Measurements from ENCODE around the gene MCF2L. TPM values are rescaled to one million over a fixed set of nuclear protein-coding genes. Genes with fewer than 3 reads are reported as not detected.

Gene MCF2L
- total and polyA plus RNA-seq, 2 experiments from 2014 or later, result 27.6 to 38.6 TPM

DNA sequence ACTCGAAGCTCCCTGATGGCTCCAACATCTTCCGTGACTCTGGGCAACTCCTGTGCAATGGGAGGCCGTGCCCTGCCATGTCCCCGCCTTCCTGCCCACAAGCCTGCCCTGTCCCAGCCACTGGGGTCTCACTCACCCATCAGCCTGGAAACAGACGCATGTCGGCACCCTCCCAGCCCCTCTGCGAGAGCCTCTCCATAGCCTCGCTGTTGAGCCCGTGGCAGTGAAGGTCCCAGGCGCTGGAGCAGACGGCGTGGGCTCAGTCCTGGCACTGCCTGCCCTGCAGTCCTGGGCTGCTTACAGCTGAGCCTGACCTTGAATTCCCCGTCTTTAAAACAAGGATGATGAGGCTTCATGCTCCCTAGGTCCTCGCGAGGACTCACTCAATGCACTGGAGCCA lies 37.0 kb downstream of the MCF2L start:
- H3K4me1 ChIP-seq (ENCODE audit: low read depth), result peaks cover 9% of the 10 kb centered on the region
- no peak overlapping the region for H3K4me3 ChIP-seq
- H3K9me3 ChIP-seq (ENCODE audit: low read depth), result no peaks in the 10 kb centered on the region
- no peak for TF ChIP-seq CTCF (IDR thresholded peaks at IDR 0.05; ENCODE audit: low read depth, low read length)
- H3K36me3 ChIP-seq, result no peaks in the 10 kb centered on the region
- no peaks in the 10 kb centered on the region for H3K27me3 ChIP-seq
- H3K27ac ChIP-seq, result no peak overlapping the region
- DNase-seq (ENCODE audit: low read depth in 1 of 2, low spot score in 1 of 2), result no peak

DNA sequence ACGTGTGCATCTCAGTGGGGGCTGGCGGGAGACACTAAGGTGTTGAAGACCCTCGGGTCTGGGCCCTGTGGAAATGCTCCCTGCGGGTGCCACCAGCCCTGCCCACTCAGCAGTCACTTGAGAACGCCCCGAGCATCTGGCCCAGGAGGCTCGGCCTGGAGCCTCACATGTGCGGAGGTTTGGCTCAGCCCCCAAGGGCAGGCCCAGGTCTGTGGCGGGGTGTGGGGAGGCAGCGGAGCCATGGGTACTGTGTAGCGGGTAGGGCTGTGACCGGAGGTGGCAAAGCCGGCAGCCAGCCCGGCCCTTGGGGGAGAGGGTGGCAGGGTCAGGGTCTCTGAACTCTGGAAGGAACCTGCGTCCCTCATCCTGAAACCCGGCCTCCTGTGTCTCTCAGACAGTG lies 37.6 kb downstream of the MCF2L start:
- Histone ChIP-seq H3K4me3 (no peak overlapping the region), H3K36me3 (no peaks in the 10 kb centered on the region), H3K27ac (no peak overlapping the region), H3K9me3 (ENCODE audit: low read depth) (no peaks in the 10 kb centered on the region), H3K4me1 (ENCODE audit: low read depth) (peaks cover 6% of the 10 kb centered on the region), H3K27me3 (no peaks in the 10 kb centered on the region)
- no peak for TF ChIP-seq CTCF (IDR thresholded peaks at IDR 0.05; ENCODE audit: low read depth, low read length)
- no peak for DNase-seq (ENCODE audit: low read depth in 1 of 2, low spot score in 1 of 2)

- no peaks in the 10 kb centered on the region for H3K9me3 ChIP-seq (ENCODE audit: low read depth)
- no peak overlapping the region for H3K27ac ChIP-seq
- TF ChIP-seq CTCF (IDR thresholded peaks at IDR 0.05; ENCODE audit: low read depth, low read length), result no peak
- no peak overlapping the region for H3K4me3 ChIP-seq
- no peaks in the 10 kb centered on the region for H3K36me3 ChIP-seq
- no peak for DNase-seq (ENCODE audit: low read depth in 1 of 2, low spot score in 1 of 2)
- no peaks in the 10 kb centered on the region for H3K27me3 ChIP-seq
- no peaks in the 10 kb centered on the region for H3K4me1 ChIP-seq (ENCODE audit: low read depth)
These were observed 39.8 kb downstream of the MCF2L start for GRCh38 chr13:113008851-113009250.

- Histone ChIP-seq H3K9me3 (ENCODE audit: low read depth) (no peaks in the 10 kb centered on the region), H3K36me3 (no peaks in the 10 kb centered on the region), H3K27me3 (no peaks in the 10 kb centered on the region), H3K4me1 (ENCODE audit: low read depth) (no peaks in the 10 kb centered on the region), H3K4me3 (no peak overlapping the region), H3K27ac (no peak overlapping the region)
- peak in 1 of 2 donors; percentile 14 for DNase-seq (ENCODE audit: low read depth in 1 of 2, low spot score in 1 of 2)
- TF ChIP-seq CTCF (IDR thresholded peaks at IDR 0.05; ENCODE audit: low read depth, low read length), result no peak
These were observed 40.9 kb downstream of the MCF2L start for GRCh38 chr13:113009743-113010509.

GRCh38 chr13:113010510-113010865 lies 41.5 kb downstream of the MCF2L start:
- Histone ChIP-seq H3K27ac (no peak overlapping the region), H3K4me3 (no peak overlapping the region), H3K9me3 (ENCODE audit: low read depth) (no peaks in the 10 kb centered on the region), H3K4me1 (ENCODE audit: low read depth) (no peaks in the 10 kb centered on the region), H3K27me3 (no peaks in the 10 kb centered on the region), H3K36me3 (no peaks in the 10 kb centered on the region)
- TF ChIP-seq CTCF (IDR thresholded peaks at IDR 0.05; ENCODE audit: low read depth, low read length), result no peak
- DNase-seq (ENCODE audit: low read depth in 1 of 2, low spot score in 1 of 2), result no peak
